KG1 (cell line): ENCODE measurements around the gene GMPR2.

Experiments
- DNase-seq: peaks from one replicate; lab custom pipeline; 2025; lab: John Stamatoyannopoulos, UW

The GMPR2 gene

DNA sequence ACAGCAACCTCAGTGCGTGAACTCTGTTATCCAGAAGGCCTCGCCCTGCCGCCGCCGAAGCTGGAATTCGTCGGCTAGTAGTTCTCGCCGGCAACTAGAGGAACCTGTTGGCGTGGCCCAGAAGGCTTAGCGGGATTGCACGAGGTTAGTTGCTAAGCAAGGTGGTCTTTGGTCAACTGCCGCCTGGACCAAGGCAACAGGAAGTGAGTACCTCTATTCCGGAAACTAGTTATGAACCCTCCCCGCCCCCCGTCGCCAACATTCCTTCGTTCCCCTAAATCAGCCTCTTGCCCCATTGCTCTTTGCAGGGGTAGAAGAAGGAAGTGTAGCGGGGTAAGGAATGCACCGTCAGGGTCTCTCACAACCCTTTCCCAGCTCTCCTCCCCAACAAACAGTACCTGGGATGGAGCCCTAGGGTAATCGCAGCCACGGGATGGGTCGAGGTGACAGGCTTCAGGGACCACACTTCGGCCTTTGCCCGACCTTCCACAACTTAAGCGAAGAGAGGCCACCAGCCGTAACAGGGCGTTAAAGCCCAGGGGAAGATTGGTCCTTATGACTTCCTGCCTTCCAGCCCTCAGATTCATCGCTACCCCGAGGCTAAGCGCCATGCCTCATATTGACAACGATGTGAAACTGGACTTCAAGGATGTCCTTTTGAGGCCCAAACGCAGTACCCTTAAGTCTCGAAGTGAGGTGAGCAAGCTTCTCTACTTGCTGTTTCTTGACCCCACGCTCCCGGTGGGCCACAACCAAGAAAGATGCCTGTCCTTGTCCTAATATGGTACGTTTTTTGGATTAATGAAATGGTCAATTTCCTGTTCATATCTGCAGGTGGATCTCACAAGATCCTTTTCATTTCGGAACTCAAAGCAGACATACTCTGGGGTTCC, at the start of gene GMPR2:
GMPR2 (plus strand) TSS at position 285 of the 893 bp plus-strand sequence; CDS start at position 610, 325 bp downstream.
- DNase-seq = no peak

DNA sequence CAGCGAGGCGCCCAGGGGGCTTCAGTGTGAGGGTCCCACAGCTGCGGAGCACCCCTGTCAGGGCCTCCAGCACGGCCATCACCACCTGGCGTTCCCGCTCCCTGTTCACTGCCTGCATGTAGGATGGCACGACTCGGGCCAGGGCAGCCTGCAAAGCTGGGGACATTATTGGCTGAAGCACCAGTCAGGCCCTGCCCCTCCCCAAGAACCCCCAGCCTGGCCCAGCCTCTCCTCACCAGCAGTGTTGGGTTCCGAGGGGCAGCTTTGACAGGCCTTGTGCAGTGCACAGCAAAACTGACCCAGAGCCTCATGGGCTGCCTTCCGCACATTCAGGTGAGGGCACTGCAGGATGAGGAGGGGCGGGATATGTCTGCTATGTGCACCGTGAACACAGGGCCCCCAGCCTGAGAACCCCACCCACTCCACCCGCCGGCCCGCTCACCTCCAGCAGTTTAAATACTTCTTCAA, 49.7 kb upstream of the GMPR2 start:
- DNase-seq = no peak

DNA sequence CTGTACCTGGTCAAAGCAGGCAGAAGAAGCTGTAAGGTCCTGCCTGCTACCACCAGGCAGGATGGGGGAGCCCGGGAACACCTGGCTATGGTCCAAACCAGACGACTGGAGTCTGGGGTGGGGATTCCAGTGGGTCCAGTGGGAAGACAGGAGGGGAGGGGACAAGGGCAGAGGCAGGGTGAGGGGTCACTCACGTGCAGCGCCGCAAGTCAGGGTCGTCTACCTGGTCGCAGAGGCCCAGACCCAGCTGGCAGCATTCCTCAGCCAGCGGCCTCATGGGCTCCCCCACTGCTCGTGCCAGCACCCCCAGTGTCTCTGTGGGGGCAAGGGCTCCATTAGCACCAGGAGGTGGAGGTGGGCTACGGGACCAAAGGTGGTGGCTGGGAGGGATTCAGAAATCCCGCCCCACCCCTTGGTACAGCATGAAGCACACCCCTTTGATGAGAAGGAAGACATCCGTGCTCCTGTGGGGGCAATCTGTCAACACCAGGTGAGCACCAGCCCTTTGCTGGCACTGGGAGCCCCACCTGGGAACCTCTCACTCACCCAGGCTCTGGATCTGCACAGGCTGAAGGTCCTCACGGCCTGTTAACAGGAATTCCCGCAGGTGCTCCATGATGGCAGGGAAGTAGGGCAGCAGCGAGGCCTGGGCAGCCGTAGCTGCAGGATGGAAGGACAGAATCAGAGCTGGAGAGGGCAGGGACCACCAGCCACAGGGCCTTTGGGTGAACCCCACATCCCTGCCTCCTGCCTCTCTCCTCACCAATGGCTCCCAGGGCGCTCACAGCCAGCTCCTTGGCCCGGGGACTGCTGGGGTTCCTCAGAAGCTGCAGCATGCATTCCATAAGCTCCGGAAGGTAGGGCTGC, 48.4 kb upstream of the GMPR2 start:
- no peak for DNase-seq

DNA sequence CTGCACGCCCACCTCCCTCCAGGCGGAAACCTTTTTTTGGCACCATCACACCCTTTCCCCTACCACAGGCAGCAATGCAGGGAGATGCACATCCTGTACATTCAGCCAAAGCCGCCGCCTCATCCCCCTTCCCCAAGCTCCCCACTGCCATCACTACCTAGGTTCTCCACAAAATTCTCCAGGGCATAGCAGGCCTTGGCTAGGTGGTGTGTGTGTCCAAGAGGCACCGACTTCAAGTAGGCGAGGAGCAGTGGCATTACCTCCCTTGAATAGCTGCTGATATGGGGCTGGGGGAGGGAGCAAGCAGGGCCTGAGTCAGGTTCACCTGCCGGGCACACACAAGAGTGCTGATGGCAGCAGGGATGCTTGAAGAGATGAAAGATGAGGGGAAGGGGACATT, 47.7 kb upstream of the GMPR2 start:
- no peak for DNase-seq

DNA sequence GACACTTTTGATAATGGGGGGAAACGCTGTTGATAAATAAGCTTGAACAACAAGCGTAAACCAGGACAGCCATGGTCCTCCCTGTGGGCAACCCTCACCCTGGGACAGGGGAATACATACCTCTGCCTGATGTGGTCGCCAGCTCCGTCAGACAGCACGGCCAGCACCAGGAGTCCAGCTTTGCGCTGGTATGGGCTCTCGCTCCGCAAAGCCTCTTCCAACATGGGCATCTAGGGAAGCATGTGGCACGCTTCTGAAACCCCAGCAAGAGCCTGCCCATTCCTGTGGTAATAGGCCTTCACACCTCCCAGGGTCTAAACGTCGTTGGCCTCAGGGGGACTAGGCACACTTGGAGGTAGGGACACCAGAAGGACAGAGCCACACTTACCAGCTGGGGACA, 47.0 kb upstream of the GMPR2 start:
- DNase-seq = no peak

DNA sequence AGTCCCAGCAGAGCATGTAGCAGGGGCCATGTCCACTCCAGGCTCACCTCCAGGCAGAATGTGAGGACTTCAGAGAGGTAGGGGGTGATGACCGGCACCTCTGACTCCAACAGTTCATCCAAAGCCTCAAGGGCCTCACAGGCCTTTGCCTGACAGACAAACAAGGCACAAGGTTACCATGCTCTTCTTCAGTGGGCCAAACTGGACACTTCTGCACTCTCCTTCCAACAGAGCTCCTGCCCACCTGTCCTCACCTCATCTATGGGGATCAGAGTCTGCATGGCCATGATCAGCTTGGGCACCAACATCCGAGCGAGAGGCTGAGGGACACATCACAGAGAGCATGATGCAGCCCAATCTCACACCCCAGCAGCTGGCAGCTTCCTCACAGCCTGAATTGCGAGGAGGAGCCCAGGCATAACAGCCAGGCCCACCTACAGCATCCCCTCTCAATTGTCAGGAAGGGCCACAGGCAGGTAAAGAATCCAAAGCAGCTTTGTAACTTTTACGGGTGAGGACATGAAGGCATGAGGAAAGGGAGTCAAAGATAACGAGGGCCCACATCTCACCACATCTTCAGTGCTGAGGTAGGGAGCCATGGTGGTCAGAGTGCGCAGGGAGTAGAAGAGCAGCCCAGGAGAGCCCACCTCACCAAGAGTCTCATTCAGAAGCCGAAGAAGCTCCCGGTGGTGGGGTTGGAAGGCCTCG, 45.7 kb upstream of the GMPR2 start:
- DNase-seq = no peak

DNA sequence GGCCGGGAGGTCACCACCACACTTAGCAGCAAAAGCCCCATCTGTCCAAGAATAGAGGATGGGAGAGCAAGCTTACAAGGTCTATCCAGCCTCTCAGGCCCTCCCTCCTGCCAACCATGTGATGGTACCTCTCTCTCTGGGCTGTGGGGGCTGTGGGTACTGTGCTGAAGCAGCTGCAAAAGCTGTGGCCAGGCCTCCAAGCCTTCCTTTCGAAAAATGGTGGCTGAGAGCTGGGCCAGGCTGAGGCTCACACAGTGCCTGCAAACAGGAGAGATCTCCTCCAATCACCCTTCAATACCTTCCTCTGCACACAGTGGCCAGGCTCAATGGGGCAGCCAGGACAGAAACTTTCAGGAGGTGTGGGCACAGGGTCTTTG, 45.2 kb upstream of the GMPR2 start:
- DNase-seq = no peak

DNA sequence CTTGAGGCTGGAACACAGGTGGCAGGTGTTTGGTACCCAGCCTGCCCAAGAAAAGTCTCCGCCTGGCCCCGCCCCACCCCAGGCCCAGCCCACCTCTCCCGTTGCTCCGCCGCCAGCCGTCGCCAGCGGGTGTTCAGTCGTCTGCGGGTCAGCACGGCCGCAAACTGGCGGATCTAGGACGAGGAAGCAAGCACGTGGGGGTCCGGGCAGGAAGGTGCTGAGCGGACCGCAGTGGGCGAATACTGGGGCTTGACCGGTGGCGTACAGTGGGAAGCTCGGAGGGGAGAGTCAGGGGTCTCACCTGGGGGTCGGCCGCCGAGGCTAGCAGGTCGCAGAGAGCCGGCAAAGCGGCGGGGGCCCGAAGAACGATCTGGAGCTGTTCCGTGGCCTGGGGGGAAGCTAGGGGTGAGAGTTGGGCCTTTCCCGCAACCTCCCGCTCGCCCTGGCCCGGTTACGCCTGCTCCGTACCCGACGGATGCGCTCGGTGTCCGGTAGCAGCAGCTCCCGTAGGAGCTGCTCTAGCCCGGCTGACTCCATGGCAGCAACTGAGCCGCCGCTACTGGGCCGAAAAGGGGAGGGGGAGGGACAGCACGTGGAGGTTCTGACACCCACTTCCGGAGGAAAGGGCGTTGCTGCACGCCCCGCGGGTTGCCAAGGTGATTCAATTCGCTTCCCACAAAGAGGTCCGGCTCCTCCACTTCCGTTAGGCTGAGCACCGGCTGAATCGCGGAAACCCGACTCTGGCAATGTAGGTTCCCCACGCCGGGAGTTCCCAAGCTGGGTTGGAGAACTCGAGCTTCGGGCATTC, 44.3 kb upstream of the GMPR2 start, which contains the start of gene IPO4:
IPO4 (minus strand) TSS at position 566 of the 808 bp plus-strand sequence; CDS start at position 537, 29 bp downstream.
- DNase-seq = peak; percentile 92

DNA sequence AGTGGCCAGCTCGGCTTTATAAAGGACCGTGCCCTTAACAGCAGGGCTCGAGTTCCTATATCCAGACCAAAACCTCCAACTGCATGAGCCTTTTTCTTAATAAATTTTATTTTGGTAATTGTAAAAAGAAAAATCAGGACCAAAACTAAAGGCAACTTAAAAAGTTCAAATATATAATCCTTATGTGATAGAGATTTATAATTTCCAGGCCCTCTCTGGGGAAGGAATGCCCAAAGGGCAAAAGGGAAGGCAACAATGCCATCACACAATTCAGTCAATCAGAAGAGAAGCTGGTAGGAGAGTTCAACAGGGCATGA, 43.7 kb upstream of the GMPR2 start:
- DNase-seq = no peak

DNA sequence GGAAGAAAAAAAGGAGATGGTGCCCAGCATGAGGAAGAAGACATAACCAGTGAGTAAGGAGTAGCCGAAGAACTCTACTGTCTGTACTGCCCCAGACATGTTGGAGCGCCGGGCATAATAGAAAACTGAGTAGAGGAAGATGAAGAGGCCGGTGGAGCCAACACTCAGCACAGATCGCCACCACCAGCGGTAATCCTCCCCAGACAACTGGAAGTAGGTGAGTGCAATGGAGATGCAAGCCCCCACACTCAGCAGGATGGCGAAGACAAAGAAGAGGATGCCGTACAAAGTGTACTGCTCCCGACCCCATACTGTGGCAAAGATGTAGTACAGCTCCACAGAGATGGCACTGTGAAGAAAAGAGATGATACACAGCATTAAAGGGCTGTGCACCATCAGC, 43.3 kb upstream of the GMPR2 start:
- DNase-seq = no peak

DNA sequence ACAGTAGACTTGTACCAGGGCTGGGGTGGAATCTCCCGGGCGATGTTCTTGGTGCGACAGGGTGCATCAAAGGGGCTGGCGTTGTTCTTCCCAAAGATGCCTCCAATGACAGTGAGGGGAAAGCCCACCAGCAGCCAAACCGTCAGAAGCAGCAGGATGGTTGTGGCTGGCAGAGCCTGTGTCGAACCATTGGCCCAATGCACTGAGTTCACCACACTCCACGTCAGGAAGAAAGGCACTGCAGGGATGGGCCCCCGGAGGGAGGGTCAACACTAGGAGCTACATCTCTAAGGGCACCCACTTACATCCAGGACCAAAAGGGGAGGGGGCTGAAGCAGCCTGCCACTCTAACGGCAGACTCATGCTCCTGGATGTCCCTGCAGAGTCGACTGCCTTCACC, 42.3 kb upstream of the GMPR2 start:
- no peak for DNase-seq

DNA sequence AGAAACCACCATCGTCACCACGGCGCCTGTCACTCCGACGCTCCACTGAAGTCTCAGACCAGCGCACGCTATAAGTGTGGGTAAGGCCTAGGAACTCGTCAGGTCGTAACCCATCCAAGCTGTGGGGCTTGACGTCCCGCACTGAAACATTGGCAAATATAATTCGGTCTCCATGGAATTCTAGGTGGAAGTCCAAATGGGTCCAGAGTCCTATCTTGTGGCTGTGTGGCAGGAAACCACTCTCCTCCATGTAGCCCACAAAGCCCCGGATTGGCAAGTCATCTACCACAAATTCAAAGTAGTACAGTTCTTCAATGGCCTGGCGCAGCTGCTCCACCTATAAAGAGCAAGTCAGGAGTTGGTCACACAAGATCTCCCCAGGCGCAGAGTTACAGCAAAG, 39.8 kb upstream of the GMPR2 start:
- no peak for DNase-seq

DNA sequence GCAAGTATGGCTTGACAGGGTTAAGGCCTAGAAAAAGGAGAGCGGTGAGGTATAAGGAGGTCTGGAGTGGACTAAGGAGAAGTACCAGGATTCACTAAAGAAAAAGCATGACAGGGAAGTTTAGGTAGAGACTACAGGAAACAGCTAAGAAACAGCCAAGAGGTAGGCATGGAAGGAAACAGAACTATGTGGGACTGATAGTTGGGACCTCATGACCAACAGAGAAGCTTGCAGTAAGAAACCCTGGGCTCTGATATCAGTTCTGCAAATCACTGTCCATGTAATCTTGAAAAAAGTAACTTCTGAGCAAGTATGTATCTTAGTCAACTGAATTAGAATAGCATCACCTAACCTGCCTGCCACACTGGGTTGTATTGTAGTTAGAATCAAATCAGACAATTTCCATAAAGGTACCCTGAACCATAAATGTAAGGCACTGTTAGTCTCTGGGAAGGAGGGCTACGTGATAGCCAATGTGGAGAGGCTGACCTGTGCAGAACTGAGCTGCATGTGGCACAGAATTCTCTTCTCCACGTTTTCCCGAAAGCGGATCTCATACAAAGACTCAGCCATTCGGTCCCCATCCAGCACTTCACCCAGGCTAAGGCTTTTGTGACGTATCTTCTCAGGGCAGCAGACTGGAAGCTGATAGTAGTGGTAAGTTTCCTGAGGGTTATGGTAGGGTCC, 38.4 kb upstream of the GMPR2 start:
- no peak for DNase-seq

DNA sequence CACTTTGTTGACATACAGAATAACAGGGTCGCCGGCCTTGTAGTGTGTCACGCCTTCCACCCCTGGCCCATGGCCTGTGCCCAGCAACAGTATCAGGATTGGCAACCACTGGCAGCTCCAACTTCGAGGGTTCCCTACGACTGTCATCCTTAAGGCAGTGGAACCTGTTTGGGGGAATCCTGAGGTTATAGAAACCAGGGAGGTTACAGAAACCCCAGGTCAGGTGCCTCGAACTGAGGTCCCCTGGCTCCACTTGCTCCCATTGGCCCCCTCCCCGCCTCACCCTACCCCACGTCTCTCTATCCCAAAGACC, 37.9 kb upstream of the GMPR2 start:
- DNase-seq = no peak

DNA sequence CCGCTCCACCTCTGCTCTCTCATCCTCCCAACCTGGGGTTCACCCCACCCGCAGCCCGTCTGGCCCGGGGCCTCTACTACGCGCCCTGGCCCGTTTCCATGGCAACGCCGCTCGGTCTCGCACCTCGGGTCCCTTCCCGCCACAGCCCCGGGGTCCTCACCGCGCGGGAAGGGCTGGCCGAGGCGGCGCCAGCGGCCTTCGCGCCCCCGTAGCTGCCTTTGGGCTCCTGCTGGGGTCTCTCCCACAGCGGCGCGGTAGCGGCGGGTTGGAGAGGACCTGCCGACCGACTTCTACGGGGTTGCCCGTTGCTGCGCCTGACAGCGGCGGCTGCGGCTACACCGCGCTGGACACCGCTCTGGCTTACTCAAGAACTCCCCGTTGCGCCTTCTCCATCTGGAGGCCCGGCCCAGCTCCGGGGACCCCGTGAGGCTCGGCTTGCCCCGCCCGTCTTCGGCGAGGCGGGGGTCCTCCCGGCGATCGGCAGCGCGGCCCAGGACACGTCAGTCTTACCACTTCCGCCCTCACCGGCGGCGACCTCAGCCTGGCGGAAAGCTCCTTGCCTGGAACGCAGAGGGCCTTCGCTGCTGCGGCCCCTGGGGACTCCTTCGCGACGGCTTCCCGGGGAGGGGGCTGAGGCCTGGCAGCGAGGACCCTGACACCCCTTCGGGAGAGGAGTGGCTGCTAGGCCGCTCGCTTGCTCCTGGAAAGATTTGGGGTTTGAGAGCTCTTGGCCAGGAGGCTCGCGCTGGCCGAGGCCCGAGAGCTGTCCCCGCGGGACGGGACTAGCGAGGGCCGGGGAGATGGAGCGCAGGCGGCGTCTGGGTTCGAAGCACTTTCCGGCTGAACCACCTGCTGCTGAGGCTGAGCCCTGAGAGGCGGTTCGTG, 37.3 kb upstream of the GMPR2 start, which contains the start of gene TM9SF1:
TM9SF1 (minus strand) TSS at position 256 of the 885 bp plus-strand sequence. CDS start 422 bp downstream, outside the sequence.
- DNase-seq = peak; percentile 73

DNA sequence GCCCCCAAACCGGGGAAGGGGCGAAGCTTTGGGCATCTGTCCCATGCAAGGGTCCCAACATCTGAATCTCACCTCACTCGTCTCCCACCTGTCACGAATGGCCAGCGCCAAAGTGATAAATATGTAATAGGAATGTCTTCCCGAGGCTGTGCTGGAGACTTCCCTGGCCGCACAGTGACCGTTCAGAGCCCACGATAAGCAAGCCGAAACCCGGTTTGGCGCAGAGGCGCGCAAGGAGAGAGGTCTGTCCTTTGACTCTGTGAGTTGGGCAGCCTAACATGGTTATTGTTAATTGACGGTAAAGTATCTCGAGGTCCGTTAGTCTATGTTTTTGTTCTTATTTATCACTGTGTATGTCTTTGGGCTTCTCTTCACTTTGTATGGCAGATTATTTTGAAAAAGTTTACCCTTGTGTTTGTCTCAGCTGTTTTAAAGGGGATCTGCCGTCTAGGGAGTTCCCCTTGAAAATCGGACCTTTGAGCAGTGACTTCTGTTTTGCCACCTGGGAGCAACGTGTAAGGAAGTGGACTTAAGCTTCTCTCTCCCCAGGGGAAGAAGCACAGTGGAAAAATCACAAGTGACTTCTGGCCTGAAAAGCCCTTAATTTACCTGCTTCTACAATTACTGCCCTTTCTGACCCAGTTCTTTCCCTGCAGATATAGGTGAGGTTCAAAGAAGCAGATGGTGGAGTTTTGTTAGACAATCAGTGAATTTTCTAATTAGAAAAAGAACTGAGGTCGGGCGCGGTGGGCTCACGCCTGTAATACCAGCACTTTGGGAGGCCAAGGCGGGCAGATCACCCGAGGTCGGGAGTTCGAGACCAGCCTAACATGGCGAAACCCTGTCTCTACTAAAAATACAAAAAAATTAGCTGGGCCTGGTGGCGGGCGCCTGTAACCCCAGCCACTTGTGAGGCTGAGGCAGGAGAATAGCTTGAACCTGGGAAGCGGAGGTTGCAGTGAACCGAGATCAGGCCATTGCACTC, 36.4 kb upstream of the GMPR2 start:
- peak; percentile 22 for DNase-seq

DNA sequence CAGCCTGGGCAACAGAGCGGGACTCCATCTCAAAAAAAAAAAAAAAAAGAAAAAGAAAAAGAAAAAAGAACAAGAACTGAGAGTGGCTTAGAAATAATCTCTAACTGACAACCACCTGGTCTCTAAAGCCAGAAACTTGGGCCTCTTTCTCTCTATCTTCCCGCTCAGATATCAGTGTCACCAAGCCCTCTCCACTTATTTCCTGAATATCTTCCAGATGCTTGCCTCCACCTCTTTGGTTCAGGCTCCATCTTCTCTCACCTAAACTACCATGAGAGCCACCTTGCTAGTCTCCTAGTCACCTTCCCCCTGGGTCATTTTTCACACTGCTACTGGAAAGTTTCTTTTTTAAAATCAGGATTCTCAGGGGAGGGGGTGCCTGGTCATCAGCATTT, 35.7 kb upstream of the GMPR2 start:
- no peak for DNase-seq

DNA sequence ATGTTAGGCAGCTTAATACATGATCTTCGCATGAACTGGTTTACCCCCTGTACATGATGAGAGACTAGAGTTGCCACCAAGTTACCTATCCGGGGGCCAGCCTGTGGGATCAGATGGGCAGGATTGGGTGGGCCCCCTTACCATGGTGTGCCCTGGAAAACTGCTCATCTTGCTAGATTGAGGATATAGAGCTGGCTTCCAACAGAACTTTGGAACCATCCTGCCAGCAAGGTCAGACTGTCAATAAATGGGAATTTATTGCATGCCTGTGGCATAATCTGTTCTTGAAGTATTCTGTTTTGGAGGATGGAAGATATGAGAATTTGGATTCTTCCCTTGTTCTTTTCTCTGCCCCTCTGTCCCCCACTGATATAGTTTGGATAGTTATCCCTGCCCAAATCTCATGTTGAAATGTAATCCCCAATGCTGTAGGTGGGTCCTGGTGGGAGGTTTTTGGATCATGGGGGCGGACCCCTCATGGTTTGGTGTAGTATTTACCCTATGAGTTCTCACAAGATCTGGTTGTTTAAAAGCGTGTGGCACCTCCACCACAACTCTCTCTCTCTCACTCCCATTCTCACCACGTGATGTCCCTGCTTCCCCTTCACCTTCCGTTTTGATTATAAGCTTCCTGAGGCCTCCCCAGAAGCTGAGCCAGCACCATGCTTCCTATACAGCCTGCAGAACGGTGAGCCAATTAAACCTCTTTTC, 33.8 kb upstream of the GMPR2 start:
- DNase-seq = no peak
